HCEC 1CT (cell line): ENCODE results near the gene AGAP1.

Experiments used
- DNase-seq: peaks from one replicate; pipeline ENCODE4 v3.0.0-alpha.2; 2017

The AGAP1 gene

GRCh38 chr2:235573331-235574221 is 79.7 kb downstream of the AGAP1 start:
- DNase-seq: no peak

- no peak for DNase-seq
Measured at GRCh38 chr2:235575431-235575830, 81.6 kb downstream of the AGAP1 start.

- no peak for DNase-seq
Measured at GRCh38 chr2:235575904-235576303, 82.1 kb downstream of the AGAP1 start.

GRCh38 chr2:235576337-235576910 is 82.6 kb downstream of the AGAP1 start:
- DNase-seq: no peak

- no peak for DNase-seq
Measured at GRCh38 chr2:235577404-235578330, 83.8 kb downstream of the AGAP1 start.

GRCh38 chr2:235579128-235579527 is 85.3 kb downstream of the AGAP1 start:
- no peak for DNase-seq

- no peak for DNase-seq
Measured at GRCh38 chr2:235580426-235581157, 86.7 kb downstream of the AGAP1 start.

- no peak for DNase-seq
Measured at GRCh38 chr2:235582081-235582686, 88.3 kb downstream of the AGAP1 start.

- DNase-seq: no peak
Measured at GRCh38 chr2:235582729-235583128, 88.9 kb downstream of the AGAP1 start.

GRCh38 chr2:235583144-235583543 is 89.3 kb downstream of the AGAP1 start:
- DNase-seq: no peak

GRCh38 chr2:235583925-235584637 is 90.2 kb downstream of the AGAP1 start:
- no peak for DNase-seq

GRCh38 chr2:235584638-235585007 is 90.8 kb downstream of the AGAP1 start:
- no peak for DNase-seq

GRCh38 chr2:235587202-235587601 is 93.4 kb downstream of the AGAP1 start:
- no peak for DNase-seq

GRCh38 chr2:235588750-235589149 is 94.9 kb downstream of the AGAP1 start:
- no peak for DNase-seq

GRCh38 chr2:235591231-235591730 is 97.4 kb downstream of the AGAP1 start:
- DNase-seq: no peak

- no peak for DNase-seq
Measured at GRCh38 chr2:235591921-235592320, 98.1 kb downstream of the AGAP1 start.

- DNase-seq: no peak
Measured at GRCh38 chr2:235592430-235592829, 98.6 kb downstream of the AGAP1 start.

- DNase-seq: no peak
Measured at GRCh38 chr2:235592836-235593235, 99.0 kb downstream of the AGAP1 start.

- peak; percentile 89 for DNase-seq
Measured at GRCh38 chr2:235594041-235594440, 100.2 kb downstream of the AGAP1 start.

- DNase-seq: no peak
Measured at GRCh38 chr2:235594964-235595363, 101.1 kb downstream of the AGAP1 start.

- DNase-seq: peak; percentile 62
Measured at GRCh38 chr2:235595422-235596010, 101.7 kb downstream of the AGAP1 start.
